Right cardiac atrium (tissue), 5 donors: Measurements from ENCODE around the gene LTBP1. TPM values are rescaled to one million over a fixed set of nuclear protein-coding genes. Genes with fewer than 3 reads are reported as not detected.

Experiments used
- ATAC-seq, 2 donors: fragments of 200-7000 bp; cut with Tn5 transposase; one replicate each; pipeline versions ENCODE4 v1.8.0 to v1.9.1; 2020; ENCODE audit warnings: moderate library complexity in 2 of 2, mild to moderate bottlenecking in 1 of 2
- DNase-seq, 3 donors: peaks; one replicate each; pipeline ENCODE4 v3.0.0-alpha.2; 2020
- H3K27ac ChIP-seq: one replicate; pipeline ENCODE4 v1.5.1; 2013; ENCODE audit warnings: mild to moderate bottlenecking, low read length, control low read depth, moderate library complexity
- H3K27me3 ChIP-seq: one replicate; pipeline ENCODE4 v1.6.1; 2013; ENCODE audit not compliant: control insufficient read depth, insufficient read depth
- H3K4me1 ChIP-seq: one replicate; pipeline ENCODE4 v1.6.1; 2013; ENCODE audit warnings: low read length; ENCODE audit not compliant: control insufficient read depth, insufficient read depth
- H3K4me3 ChIP-seq: one replicate; pipeline ENCODE4 v1.5.1; 2013; ENCODE audit warnings: low read length, control low read depth
- H3K9me3 ChIP-seq: one replicate; pipeline ENCODE4 v1.6.1; 2013; ENCODE audit warnings: low read length; ENCODE audit not compliant: control insufficient read depth
- WGBS: extraction: QIAGEN DNeasy Blood & Tissue Kit; methylation state at CpG from one replicate; pipeline ENCODE4 v1.1.7; 2013; 5-methylcytosine and 5-hydroxymethylcytosine counted together
- intact Hi-C, 4 donors: fragments of 100-400 bp; cut with DNase I; formaldehyde crosslinking; loops; one replicate each; pipeline versions ENCODE4 v1.11.0 to v1.14.0; 2022 to 2023
- polyA plus RNA-seq: library from polyadenylated mRNA; stranded (reverse); fragments of 200-250 nt; gene quantifications from one replicate; pipeline ENCODE4 v1.2.3, GENCODE V29; 2013
- total RNA-seq, 4 donors: library from RNA; stranded (reverse); fragmentation: NEBNext Ultra II Directional; extraction: Animal tissue kit (Norgen Biotek cat#: 25700); gene quantifications; one replicate each; pipeline ENCODE4 v1.2.1, GENCODE V29; 2021
- donor health status: healthy with polysubstance abuse.
- donor health status: DM: no; HTN: yes; CAD: no.
- donor health status: DM: no; HTN: no; CAD: no.
- donor health status: DM: no; HTN: yes; CAD: no; lungs with severe emphysema.
- donor health status: DM: yes; HTN: yes; CAD: no.

LTBP1 gene
- total and polyA plus RNA-seq, 5 donors = 53.0 to 218 (median 113) TPM

- no peak overlapping the region for H3K4me3 ChIP-seq
- no peak for ATAC-seq
- H3K4me1 ChIP-seq = no peaks in the 10 kb centered on the region
- 94% methylated on average over 4 of the region's 4 CpGs for WGBS
- DNase-seq = no peak
- no peak overlapping the region for H3K27ac ChIP-seq
- intact Hi-C loops = no loop called here
- no peaks in the 10 kb centered on the region for H3K9me3 ChIP-seq
- no peaks in the 10 kb centered on the region for H3K27me3 ChIP-seq
Measured at GRCh38 chr2:33289961-33290360, 343.2 kb downstream of the LTBP1 start.

DNA sequence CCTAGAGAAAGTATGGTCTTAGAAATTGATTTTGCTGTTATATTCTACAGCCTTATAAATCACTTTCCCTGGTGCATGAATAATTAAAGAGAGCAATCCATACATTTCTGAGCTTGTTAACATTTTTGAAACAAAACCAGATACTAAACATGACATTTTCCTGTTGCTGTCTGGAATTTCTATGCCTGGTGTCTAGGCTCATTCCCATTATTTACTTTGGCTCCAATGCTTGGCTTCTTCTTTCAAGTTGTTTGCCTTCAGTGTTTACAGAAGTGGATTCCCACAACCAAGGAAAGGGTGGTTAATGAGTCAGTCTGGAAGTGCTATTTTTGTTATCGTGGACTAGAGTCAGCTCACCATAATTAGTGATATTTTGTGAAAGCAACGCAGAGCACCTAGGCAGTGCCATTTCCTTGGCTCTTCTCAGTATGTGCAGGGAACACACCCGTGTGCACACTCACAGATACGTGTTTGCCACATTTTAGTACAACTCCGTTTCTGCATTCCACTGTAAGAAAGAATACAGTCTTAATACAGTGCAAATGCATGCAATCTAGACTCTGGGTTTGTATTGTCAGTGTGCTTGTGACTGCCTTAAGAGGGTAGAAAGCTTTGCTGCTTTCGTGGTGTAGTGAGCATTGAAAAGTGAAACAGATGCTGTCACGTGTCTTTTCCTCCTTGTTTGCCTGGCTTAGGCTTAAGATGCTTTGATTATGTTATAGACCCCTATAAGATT, 344.7 kb downstream of the LTBP1 start:
- WGBS = 19% methylated on average over 7 of the region's 7 CpGs
- DNase-seq = no peak
- intact Hi-C loops = no loop called here
- H3K27me3 ChIP-seq = no peaks in the 10 kb centered on the region
- ATAC-seq = peak; percentile 80 to 81
- no peak overlapping the region for H3K4me3 ChIP-seq
- H3K9me3 ChIP-seq = no peaks in the 10 kb centered on the region
- peaks cover 2% of the 10 kb centered on the region for H3K4me1 ChIP-seq
- H3K27ac ChIP-seq = peak overlapping the region; percentile 9

DNA sequence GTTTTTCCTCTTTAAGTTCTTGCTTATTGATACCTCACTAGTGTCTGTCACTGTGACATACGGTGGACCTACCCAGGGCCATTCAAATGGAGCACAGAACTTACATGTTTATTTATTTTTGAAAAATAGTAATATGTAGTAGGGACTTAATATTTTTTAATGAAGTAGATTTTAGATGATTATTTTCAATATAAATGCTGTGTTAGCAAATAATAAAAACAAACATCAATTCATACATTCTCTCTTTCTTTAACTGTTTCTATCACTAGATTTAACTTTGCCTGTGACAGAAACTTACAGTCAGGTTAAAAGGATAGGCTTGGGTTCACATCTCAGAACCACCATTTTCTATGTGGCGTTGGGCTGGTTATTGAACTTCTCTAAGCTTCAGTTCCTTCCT, 345.3 kb downstream of the LTBP1 start:
- ATAC-seq = peak in 1 of 2 donors; percentile 7
- intact Hi-C loops = no loop called here
- DNase-seq = no peak
- no peaks in the 10 kb centered on the region for H3K27me3 ChIP-seq
- WGBS = 80% methylated on average over 2 of the region's 2 CpGs
- no peaks in the 10 kb centered on the region for H3K9me3 ChIP-seq
- H3K4me1 ChIP-seq = peaks cover 4% of the 10 kb centered on the region
- no peak overlapping the region for H3K27ac ChIP-seq
- no peak overlapping the region for H3K4me3 ChIP-seq

DNA sequence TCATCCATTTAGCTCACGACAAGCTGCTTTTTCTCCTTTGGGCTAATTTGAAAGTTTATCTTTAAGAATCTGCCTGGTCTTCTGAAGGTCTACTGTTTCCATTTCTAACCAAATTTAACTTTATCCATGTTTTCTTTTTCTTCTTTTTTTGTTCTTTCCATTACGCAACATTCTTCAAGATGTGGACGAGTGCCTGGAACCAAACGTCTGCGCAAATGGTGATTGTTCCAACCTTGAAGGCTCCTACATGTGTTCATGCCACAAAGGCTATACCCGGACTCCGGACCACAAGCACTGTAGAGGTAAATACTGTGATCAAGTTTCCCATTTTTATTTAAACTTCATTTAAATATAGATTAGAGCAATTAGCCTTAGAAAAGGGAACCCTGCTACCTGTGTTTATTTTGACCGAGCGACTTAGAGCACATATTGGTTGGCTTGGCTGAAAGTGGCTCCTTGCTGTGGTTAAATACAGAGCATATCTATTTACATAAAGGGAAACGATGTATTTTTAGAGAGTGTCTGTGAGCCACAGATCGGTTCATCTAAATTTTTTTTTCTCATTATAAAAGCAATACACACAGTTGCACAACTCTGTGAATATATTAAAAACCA, 346.3 kb downstream of the LTBP1 start:
- WGBS = 70% methylated on average over 11 of the region's 11 CpGs
- intact Hi-C loops = no loop called here
- peak; percentile 34 to 40 for ATAC-seq
- H3K9me3 ChIP-seq = no peaks in the 10 kb centered on the region
- H3K27ac ChIP-seq = no peak overlapping the region
- H3K27me3 ChIP-seq = no peaks in the 10 kb centered on the region
- DNase-seq = no peak
- peaks cover 4% of the 10 kb centered on the region for H3K4me1 ChIP-seq
- H3K4me3 ChIP-seq = no peak overlapping the region

DNA sequence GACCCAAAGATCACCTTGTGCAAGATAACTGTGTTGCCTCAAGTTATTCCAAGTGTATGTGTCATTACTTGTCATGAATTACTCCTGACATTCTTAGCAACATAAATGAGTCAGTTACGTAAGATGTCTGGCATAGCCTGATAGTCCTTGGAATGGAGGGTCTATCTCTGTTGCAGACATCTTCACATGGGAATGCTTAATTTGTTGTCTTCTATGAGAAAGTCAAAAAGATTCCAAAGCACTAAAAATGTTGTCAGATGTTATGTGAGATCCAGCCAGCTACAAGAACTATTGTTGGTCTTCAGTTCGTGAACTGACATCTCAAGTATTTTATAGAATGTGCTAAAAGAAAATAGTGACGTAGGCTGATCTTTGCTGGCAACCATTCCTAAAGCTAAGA, 351.5 kb downstream of the LTBP1 start:
- Histone ChIP-seq H3K27ac (no peak overlapping the region), H3K4me3 (no peak overlapping the region), H3K9me3 (no peaks in the 10 kb centered on the region), H3K27me3 (no peaks in the 10 kb centered on the region), H3K4me1 (peaks cover 4% of the 10 kb centered on the region)
- intact Hi-C loops = no loop called here
- DNase-seq (no peak), ATAC-seq (no peak)
- WGBS = 46% methylated on average over 3 of the region's 3 CpGs

DNA sequence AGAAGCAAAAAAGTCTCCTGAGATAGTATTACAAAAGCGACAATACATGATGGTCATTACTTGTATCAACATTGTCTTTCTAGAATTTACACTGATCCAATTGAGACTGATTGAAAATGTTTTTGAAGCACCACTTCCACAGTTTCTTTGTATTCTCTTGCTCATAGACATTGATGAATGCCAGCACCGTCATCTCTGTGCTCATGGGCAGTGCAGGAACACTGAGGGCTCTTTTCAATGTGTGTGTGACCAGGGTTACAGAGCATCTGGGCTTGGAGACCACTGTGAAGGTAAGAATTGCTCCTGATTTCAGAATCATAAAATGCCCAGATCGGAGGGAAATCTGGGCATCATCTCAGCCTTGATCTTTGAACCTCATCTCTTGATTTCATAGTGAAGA, 354.6 kb downstream of the LTBP1 start:
- Histone ChIP-seq H3K4me1 (peaks cover 6% of the 10 kb centered on the region), H3K9me3 (no peaks in the 10 kb centered on the region), H3K4me3 (no peak overlapping the region), H3K27ac (no peak overlapping the region), H3K27me3 (no peaks in the 10 kb centered on the region)
- ATAC-seq (no peak), DNase-seq (no peak)
- intact Hi-C loops = no loop called here
- 96% methylated on average over 3 of the region's 3 CpGs for WGBS

- peak overlapping the region; percentile 37 for H3K27ac ChIP-seq
- peaks cover 4% of the 10 kb centered on the region for H3K4me1 ChIP-seq
- WGBS = 65% methylated on average over 2 of the region's 2 CpGs
- ATAC-seq (peak in 1 of 2 donors; percentile 27), DNase-seq (no peak)
- no peaks in the 10 kb centered on the region for H3K9me3 ChIP-seq
- no peak overlapping the region for H3K4me3 ChIP-seq
- intact Hi-C loops = no loop called here
- H3K27me3 ChIP-seq = no peaks in the 10 kb centered on the region
Measured at GRCh38 chr2:33302348-33302747, 355.6 kb downstream of the LTBP1 start.

DNA sequence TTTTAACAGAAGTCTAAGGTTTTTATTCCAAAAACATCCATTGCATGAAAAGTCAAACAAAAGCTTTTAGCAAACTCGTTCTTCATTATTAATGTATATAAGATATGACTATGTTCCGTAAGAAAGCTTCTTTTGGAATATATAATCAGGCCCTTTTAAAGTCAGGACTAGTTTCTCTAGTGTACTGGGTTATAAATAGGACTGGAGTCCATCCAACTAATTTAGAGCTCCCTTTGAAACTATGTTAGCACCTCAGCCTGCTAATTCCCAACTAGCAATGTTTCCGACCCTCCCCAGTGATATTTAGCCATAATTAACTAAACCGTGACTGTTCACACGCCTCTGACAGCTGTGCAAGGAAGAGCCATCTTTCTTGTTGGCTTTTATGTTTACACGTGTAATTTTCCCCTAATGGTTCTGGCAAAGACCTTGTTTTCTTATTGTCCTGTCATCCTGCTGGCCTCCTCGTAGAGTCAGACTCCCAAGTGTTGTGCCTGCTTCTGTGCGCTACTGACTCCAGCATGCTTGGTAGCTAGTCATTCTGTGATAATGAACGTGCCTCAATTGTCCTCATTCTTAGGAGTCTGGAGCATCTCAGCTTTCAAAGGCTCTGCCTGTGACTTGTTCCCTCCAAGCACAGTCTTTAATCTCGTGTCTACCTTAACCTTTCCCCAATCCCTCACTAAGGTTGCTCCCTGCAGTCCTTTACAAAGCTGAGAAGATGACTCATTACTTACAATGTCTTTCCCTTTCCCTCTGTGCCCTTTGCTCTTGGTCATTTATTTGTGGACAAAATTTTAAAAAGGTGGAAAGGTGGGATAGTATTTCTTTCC, 357.5 kb downstream of the LTBP1 start:
- H3K27ac ChIP-seq = peak overlapping the region; percentile 42
- WGBS = 58% methylated on average over 10 of the region's 10 CpGs
- intact Hi-C loops = no loop called here
- H3K9me3 ChIP-seq = no peaks in the 10 kb centered on the region
- no peak for ATAC-seq
- no peak for DNase-seq
- no peaks in the 10 kb centered on the region for H3K27me3 ChIP-seq
- H3K4me1 ChIP-seq = peaks cover 5% of the 10 kb centered on the region
- no peak overlapping the region for H3K4me3 ChIP-seq

DNA sequence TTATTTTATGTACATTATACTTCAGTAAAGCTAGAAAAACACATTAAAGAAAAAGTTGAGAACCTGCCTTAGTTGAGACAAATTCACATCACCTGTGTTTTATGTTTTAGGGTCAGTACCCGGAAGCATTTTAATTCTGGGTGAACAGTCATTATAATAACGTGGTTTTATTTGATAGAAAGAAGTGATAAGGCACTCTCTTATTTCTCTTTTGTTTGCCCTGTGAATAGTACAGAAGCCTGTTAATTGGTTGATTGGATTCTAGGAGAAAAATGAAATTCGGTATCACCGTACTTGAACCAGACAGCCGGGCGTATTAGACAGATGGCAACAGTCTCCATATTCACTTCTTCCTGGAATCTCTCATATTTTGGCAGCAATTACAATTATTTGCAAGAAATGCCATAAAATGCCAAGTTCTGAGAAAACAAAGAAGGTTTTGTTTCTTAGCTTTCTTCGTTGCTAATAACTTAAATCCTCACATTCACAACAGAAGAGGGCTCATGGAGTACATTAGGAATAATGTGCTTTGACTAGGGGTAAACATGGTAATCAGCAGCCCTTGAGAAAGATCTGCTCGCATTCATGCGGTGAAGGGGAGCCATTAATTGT, 361.0 kb downstream of the LTBP1 start:
- no peak overlapping the region for H3K27ac ChIP-seq
- 68% methylated on average over 9 of the region's 9 CpGs for WGBS
- H3K4me1 ChIP-seq = peaks cover 5% of the 10 kb centered on the region
- DNase-seq = no peak
- peak; percentile 53 to 72 for ATAC-seq
- H3K4me3 ChIP-seq = no peak overlapping the region
- H3K27me3 ChIP-seq = no peaks in the 10 kb centered on the region
- H3K9me3 ChIP-seq = no peaks in the 10 kb centered on the region
- intact Hi-C loops = no loop called here

- no peaks in the 10 kb centered on the region for H3K9me3 ChIP-seq
- H3K27ac ChIP-seq = no peak overlapping the region
- no peak for ATAC-seq
- intact Hi-C loops = no loop called here
- H3K4me3 ChIP-seq = no peak overlapping the region
- H3K27me3 ChIP-seq = no peaks in the 10 kb centered on the region
- DNase-seq = no peak
- peaks cover 3% of the 10 kb centered on the region for H3K4me1 ChIP-seq
- WGBS = 94% methylated on average over 4 of the region's 4 CpGs
Measured at GRCh38 chr2:33312355-33312754, 365.6 kb downstream of the LTBP1 start.

GRCh38 chr2:33313039-33313438, 366.3 kb downstream of the LTBP1 start:
- H3K27ac ChIP-seq = no peak overlapping the region
- WGBS = 92% methylated on average over 3 of the region's 3 CpGs

More at GRCh38 chr2:33313039-33313438, 366.3 kb downstream of the LTBP1 start:
- no peaks in the 10 kb centered on the region for H3K27me3 ChIP-seq
- H3K4me3 ChIP-seq = no peak overlapping the region
- no peak for ATAC-seq
- peaks cover 2% of the 10 kb centered on the region for H3K4me1 ChIP-seq
- H3K9me3 ChIP-seq = no peaks in the 10 kb centered on the region
- DNase-seq = no peak
- intact Hi-C loops = no loop called here
